ENCODE measurements around the gene ELP4. TPM values are rescaled to one million over a fixed set of nuclear protein-coding genes. Genes with fewer than 3 reads are reported as not detected.

ELP4 gene
- total RNA-seq, 1 donor from 2014 or later: 23.4 TPM

GRCh38 chr11:31582697-31583096 is 73.1 kb downstream of the ELP4 start:
- Mint-ChIP-seq H3K4me1 (ENCODE audit: low read depth) (no peaks in the 10 kb centered on the region), H3K9me3 (ENCODE audit: low read depth) (peaks cover 6% of the 10 kb centered on the region), H3K4me3 (ENCODE audit: low read depth) (no peak overlapping the region), H3K27me3 (no peaks in the 10 kb centered on the region), H3K27ac (no peak overlapping the region), H3K36me3 (ENCODE audit: insufficient read depth) (peaks cover 1% of the 10 kb centered on the region)
- no peak for TF ChIP-seq CTCF (IDR thresholded peaks at IDR 0.05; ENCODE audit: unreplicated experiment)
- no peak for DNase-seq (ENCODE audit: low spot score, unreplicated experiment)

- TF ChIP-seq CTCF (IDR thresholded peaks at IDR 0.05; ENCODE audit: unreplicated experiment): no peak
- no peak for DNase-seq (ENCODE audit: low spot score, unreplicated experiment)
- no peaks in the 10 kb centered on the region for H3K27me3 Mint-ChIP-seq
- H3K27ac Mint-ChIP-seq: no peak overlapping the region
- H3K9me3 Mint-ChIP-seq (ENCODE audit: low read depth): peaks cover 3% of the 10 kb centered on the region
- no peak overlapping the region for H3K4me3 Mint-ChIP-seq (ENCODE audit: low read depth)
- H3K36me3 Mint-ChIP-seq (ENCODE audit: insufficient read depth): peaks cover 7% of the 10 kb centered on the region
- H3K4me1 Mint-ChIP-seq (ENCODE audit: low read depth): no peaks in the 10 kb centered on the region
These were observed 88.9 kb downstream of the ELP4 start for GRCh38 chr11:31598454-31598853.

GRCh38 chr11:31601635-31602282 is 92.2 kb downstream of the ELP4 start:
- Mint-ChIP-seq H3K27ac (no peak overlapping the region), H3K4me1 (ENCODE audit: low read depth) (peaks cover 3% of the 10 kb centered on the region), H3K36me3 (ENCODE audit: insufficient read depth) (peaks cover 4% of the 10 kb centered on the region), H3K9me3 (ENCODE audit: low read depth) (peaks cover 3% of the 10 kb centered on the region), H3K4me3 (ENCODE audit: low read depth) (no peak overlapping the region), H3K27me3 (no peaks in the 10 kb centered on the region)
- no peak for TF ChIP-seq CTCF (IDR thresholded peaks at IDR 0.05; ENCODE audit: unreplicated experiment)
- no peak for DNase-seq (ENCODE audit: low spot score, unreplicated experiment)

- Mint-ChIP-seq H3K36me3 (ENCODE audit: insufficient read depth) (peaks cover 8% of the 10 kb centered on the region), H3K27ac (no peak overlapping the region), H3K4me3 (ENCODE audit: low read depth) (no peak overlapping the region), H3K9me3 (ENCODE audit: low read depth) (peaks cover 6% of the 10 kb centered on the region), H3K4me1 (ENCODE audit: low read depth) (peaks cover 3% of the 10 kb centered on the region), H3K27me3 (no peaks in the 10 kb centered on the region)
- no peak for TF ChIP-seq CTCF (IDR thresholded peaks at IDR 0.05; ENCODE audit: unreplicated experiment)
- no peak for DNase-seq (ENCODE audit: low spot score, unreplicated experiment)
These were observed 97.3 kb downstream of the ELP4 start for GRCh38 chr11:31606893-31607292.

- Mint-ChIP-seq H3K4me3 (ENCODE audit: low read depth) (no peak overlapping the region), H3K9me3 (ENCODE audit: low read depth) (peaks cover 6% of the 10 kb centered on the region), H3K27me3 (no peaks in the 10 kb centered on the region), H3K4me1 (ENCODE audit: low read depth) (peaks cover 3% of the 10 kb centered on the region), H3K27ac (no peak overlapping the region), H3K36me3 (ENCODE audit: insufficient read depth) (peaks cover 8% of the 10 kb centered on the region)
- no peak for DNase-seq (ENCODE audit: low spot score, unreplicated experiment)
- TF ChIP-seq CTCF (IDR thresholded peaks at IDR 0.05; ENCODE audit: unreplicated experiment): no peak
These were observed 98.3 kb downstream of the ELP4 start for GRCh38 chr11:31607914-31608313.

Measured in progenitor cell of endocrine pancreas (in vitro differentiated cells).